Measurements from ENCODE around the gene SDK1. TPM values are rescaled to one million over a fixed set of nuclear protein-coding genes. Genes with fewer than 3 reads are reported as not detected.

Gene SDK1
- total and polyA plus RNA-seq, 2 experiments from 2014 or later, result 2.1 to 10.0 TPM

GRCh38 chr7:4144811-4145510 lies 843.9 kb downstream of the SDK1 start (continued):
- TF ChIP-seq ZNF462 (CRISPR knock-in tag; IDR thresholded peaks at IDR 0.05), result no peak
- no peak for TF ChIP-seq STAT1 (IDR thresholded peaks at IDR 0.05; ENCODE audit: unreplicated experiment)
- TF ChIP-seq CTCF (conservative IDR thresholded peaks at IDR 0.05; ENCODE audit: low read depth in 2 of 2), result no peak
- no peak for TF ChIP-seq NANOG (IDR thresholded peaks at IDR 0.05; ENCODE audit: borderline replicate concordance)
- no peak for TF ChIP-seq CREB1 (CRISPR knock-in tag; IDR thresholded peaks at IDR 0.05; ENCODE audit: low read depth)
- no peak for TF ChIP-seq JUNB (IDR thresholded peaks at IDR 0.05; ENCODE audit: unreplicated experiment)
- TF ChIP-seq EZH2phosphoT487 (IDR thresholded peaks at IDR 0.05; ENCODE audit: unreplicated experiment), result no peak
- TF ChIP-seq ZNF114 (CRISPR knock-in tag; IDR thresholded peaks at IDR 0.05), result no peak
- no peak for TF ChIP-seq ETS1 (IDR thresholded peaks at IDR 0.05)
- TF ChIP-seq POLR2AphosphoS5 (IDR thresholded peaks at IDR 0.05; ENCODE audit: low read depth), result no peak

All from GM23338 (cell line).